HepG2 (cell line): ENCODE results near the gene PIMREG.

Source experiments
- CTCF ChIP-seq: sonication (generic); formaldehyde crosslinking; IDR thresholded peaks from 2 replicates; pipeline ENCODE4 v1.5.0; 2020; ENCODE audit warnings: mild to moderate bottlenecking, missing genetic modification reagents, moderate library complexity
- ELF4 ChIP-seq: sonication (generic); formaldehyde crosslinking; IDR thresholded peaks from 2 replicates; pipeline ENCODE4 v1.5.0; 2020; ENCODE audit warnings: missing genetic modification reagents, mild to moderate bottlenecking, moderate library complexity, borderline replicate concordance
- MAF1 ChIP-seq: sonication (generic); formaldehyde crosslinking; IDR thresholded peaks from 2 replicates; pipeline ENCODE4 v1.5.0; 2020; ENCODE audit warnings: missing genetic modification reagents, borderline replicate concordance
- POLR2AphosphoS5 ChIP-seq: IDR thresholded peaks from 2 replicates; pipeline ENCODE4 v1.6.1; 2012; ENCODE audit warnings: low read depth, low read length
- SETDB1 ChIP-seq: sonication (generic); formaldehyde crosslinking; IDR thresholded peaks from 2 replicates; pipeline ENCODE4 v1.5.1; 2020; ENCODE audit warnings: missing genetic modification reagents, mild to moderate bottlenecking, borderline replicate concordance
- SIN3A ChIP-seq: IDR thresholded peaks from 2 replicates; pipeline ENCODE4 v1.6.1; 2011; ENCODE audit warnings: low read depth, mild to moderate bottlenecking, control low read depth, low read length, borderline replicate concordance
- SOX13 ChIP-seq, 3 experiments: fragments of 450-650 bp in 1 of 3; sonication (generic) in 1 of 3; formaldehyde crosslinking in 1 of 3; IDR thresholded peaks in 2 of 3; conservative IDR thresholded peaks in 1 of 3; 2 replicates each; pipeline versions ENCODE4 v1.5.0 to v1.6.1; 2016 to 2020; ENCODE audit warnings: antibody characterized with exemption in 1 of 3, mild to moderate bottlenecking in 1 of 3, missing compliant biosample characterization in 1 of 3, missing genetic modification reagents in 1 of 3, moderate library complexity in 1 of 3
- ZNF30 ChIP-seq: sonication (generic); formaldehyde crosslinking; IDR thresholded peaks from 2 replicates; pipeline ENCODE4 v1.5.0; 2020; ENCODE audit warnings: mild to moderate bottlenecking, missing genetic modification reagents
- TF ChIP-seq, protein P1 (sequence below): fragments of 450-650 bp; IDR thresholded peaks from 2 replicates; pipeline ENCODE4 v1.6.1; 2016

DNA sequence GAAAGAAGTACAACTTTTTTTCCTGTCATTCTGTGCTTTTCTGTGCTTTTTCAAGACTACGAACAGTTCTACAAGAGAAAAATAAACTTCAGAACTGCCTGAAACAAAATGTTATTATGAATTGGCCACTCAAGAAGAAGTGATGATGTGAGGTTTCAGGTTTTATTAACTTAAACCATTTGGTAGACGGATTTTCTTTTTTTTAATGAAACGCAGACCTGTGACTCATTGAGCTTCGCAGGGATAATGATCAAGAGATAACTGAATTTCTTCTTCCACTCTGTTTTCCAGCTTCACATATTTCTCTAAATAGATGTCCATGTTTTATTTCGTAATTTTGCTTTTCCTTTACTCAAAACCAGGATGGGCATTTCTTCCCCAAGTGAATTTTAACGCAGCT lies 42.0 kb upstream of the PIMREG start:
- TF ChIP-seq SETDB1 (CRISPR knock-in tag) (no peak), MAF1 (CRISPR knock-in tag) (no peak), ELF4 (CRISPR knock-in tag) (no peak), CTCF (no peak), SOX13 (IDR thresholded peaks at IDR 0.05) (no peak), SOX13 (CRISPR knock-in tag; conservative IDR thresholded peaks at IDR 0.05 in 1 of 2, IDR thresholded peaks at IDR 0.05 in 1 of 2) (no peak), SIN3A (no peak), POLR2AphosphoS5 (no peak), ZNF30 (CRISPR knock-in tag) (no peak)
- TF ChIP-seq, protein P1, sequence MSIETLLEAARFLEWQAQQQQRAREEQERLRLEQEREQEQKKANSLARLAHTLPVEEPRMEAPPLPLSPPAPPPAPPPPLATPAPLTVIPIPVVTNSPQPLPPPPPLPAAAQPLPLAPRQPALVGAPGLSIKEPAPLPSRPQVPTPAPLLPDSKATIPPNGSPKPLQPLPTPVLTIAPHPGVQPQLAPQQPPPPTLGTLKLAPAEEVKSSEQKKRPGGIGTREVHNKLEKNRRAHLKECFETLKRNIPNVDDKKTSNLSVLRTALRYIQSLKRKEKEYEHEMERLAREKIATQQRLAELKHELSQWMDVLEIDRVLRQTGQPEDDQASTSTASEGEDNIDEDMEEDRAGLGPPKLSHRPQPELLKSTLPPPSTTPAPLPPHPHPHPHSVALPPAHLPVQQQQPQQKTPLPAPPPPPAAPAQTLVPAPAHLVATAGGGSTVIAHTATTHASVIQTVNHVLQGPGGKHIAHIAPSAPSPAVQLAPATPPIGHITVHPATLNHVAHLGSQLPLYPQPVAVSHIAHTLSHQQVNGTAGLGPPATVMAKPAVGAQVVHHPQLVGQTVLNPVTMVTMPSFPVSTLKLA, result no peak
